Activated naive CD8-positive, alpha-beta T cell (primary cell): ENCODE measurements around the gene MAGEA2B.
"Not testable (repeated sequence)": the region's sequence is repeated elsewhere in the genome, so short reads cannot be mapped to it uniquely, and the experiment has no call there.

Experiments
- H3K27ac Mint-ChIP-seq: one replicate; pipeline ENCODE4 v1.8.0; 2021; ENCODE audit warnings: mixed read lengths
- H3K27me3 Mint-ChIP-seq: one replicate; pipeline ENCODE4 v1.8.0; 2021; ENCODE audit warnings: mixed read lengths
- H3K36me3 Mint-ChIP-seq: one replicate; pipeline ENCODE4 v1.8.0; 2021; ENCODE audit warnings: mixed read lengths
- H3K4me1 Mint-ChIP-seq: one replicate; pipeline ENCODE4 v1.8.0; 2021; ENCODE audit warnings: low read depth, mixed read lengths
- H3K4me3 Mint-ChIP-seq: one replicate; pipeline ENCODE4 v1.8.0; 2021; ENCODE audit warnings: mild to moderate bottlenecking, mixed read lengths
- H3K9me3 Mint-ChIP-seq: one replicate; pipeline ENCODE4 v1.8.0; 2021; ENCODE audit warnings: low read depth, mixed read lengths

Gene MAGEA2B, protein sequence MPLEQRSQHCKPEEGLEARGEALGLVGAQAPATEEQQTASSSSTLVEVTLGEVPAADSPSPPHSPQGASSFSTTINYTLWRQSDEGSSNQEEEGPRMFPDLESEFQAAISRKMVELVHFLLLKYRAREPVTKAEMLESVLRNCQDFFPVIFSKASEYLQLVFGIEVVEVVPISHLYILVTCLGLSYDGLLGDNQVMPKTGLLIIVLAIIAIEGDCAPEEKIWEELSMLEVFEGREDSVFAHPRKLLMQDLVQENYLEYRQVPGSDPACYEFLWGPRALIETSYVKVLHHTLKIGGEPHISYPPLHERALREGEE

DNA sequence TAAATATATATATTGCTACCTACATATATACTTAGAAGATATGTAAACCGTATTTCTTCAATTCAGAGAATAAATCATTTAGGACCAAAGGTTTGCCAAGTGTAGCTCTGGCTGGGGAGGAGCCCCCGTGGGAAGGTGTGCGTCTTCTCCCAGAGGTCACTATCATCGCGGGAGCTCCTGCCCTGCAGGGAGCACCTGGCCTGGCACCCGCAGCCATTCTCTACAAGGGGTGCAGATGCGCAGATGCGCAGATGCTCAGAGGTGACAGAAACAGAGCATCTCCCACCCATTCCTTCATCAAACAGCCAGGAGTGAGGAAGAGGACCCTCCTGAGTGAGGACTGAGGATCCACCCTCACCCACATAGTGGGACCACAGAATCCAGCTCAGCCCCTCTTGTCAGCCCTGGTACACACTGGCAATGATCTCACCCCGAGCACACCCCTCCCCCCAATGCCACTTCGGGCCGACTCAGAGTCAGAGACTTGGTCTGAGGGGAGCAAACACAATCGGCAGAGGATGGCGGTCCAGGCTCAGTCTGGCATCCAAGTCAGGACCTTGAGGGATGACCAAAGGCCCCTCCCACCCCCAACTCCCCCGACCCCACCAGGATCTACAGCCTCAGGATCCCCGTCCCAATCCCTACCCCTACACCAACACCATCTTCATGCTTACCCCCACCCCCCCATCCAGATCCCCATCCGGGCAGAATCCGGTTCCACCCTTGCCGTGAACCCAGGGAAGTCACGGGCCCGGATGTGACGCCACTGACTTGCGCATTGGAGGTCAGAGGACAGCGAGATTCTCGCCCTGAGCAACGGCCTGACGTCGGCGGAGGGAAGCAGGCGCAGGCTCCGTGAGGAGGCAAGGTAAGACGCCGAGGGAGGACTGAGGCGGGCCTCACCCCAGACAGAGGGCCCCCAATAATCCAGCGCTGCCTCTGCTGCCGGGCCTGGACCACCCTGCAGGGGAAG is at the start of gene MAGEA2B:
Gene MAGEA2B (plus strand): TSS at position 814 of the 973 bp plus-strand sequence. CDS start 2,479 bp downstream, outside the sequence.
- not testable (repeated sequence) for H3K9me3 Mint-ChIP-seq, H3K27ac Mint-ChIP-seq, H3K27me3 Mint-ChIP-seq, H3K4me1 Mint-ChIP-seq, H3K4me3 Mint-ChIP-seq, H3K36me3 Mint-ChIP-seq

DNA sequence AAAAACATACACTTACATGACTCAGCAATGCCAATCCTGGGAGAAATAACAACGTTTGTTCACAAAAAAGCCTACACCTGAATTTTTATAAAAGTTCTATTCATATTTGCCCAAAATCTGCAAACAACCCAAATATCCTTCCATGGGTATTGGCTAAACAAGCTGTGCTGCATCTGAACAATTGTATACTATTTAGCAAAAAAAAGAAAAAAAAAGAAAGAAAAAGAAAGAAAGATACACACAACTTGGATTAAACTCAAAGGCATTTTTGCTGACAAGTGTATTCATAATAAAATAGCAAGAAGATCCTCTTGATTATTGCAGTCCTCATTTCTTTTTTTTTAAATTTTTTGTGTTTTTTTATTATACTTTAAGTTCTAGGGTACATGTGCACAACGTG is 40.3 kb upstream of the MAGEA2B start:
- Mint-ChIP-seq H3K27me3 (peaks cover 11% of the 10 kb centered on the region), H3K27ac (no peak overlapping the region), H3K9me3 (no peaks in the 10 kb centered on the region), H3K4me3 (no peak overlapping the region), H3K36me3 (no peaks in the 10 kb centered on the region), H3K4me1 (no peaks in the 10 kb centered on the region)

DNA sequence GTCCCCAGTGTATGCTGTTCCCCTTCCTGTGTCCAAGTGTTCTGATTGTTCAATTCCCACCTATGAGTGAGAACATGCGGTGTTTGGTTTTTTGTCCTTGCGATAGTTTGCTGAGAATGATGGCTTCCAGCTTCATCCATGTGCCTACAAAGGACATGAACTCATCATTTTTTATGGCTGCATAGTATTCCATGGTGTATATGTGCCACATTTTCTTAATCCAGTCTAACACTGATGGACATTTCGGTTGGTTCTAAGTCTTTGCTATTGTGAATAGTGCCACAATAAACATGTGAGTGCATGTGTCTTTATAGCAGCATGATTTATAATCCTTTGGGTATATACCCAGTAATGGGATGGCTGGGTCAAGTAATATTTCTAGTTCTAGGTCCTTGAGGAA is 39.8 kb upstream of the MAGEA2B start:
- not testable (repeated sequence) for H3K27me3 Mint-ChIP-seq, H3K27ac Mint-ChIP-seq, H3K9me3 Mint-ChIP-seq, H3K4me3 Mint-ChIP-seq, H3K36me3 Mint-ChIP-seq, H3K4me1 Mint-ChIP-seq

DNA sequence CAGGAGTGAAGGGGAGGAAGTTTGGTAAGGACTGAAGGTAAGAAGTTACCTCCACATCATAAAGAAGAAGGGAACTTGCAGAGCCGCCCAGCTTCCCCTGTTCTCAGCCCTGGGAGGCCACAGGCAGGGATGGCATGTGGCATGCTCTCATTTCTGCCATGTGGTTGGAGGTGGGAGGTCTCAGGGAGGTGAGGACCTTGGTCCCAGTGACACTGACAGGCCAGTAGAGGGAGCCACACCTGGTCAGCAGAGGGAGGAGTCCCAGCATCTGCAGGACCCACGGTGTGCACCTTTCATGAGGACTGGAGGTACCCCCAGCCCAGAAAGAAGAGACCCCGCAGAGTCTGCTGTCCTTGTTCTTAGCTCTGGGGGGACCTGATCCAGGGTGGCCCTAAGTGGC is 33.4 kb upstream of the MAGEA2B start:
- H3K36me3 Mint-ChIP-seq, H3K9me3 Mint-ChIP-seq, H3K27ac Mint-ChIP-seq, H3K4me1 Mint-ChIP-seq, H3K27me3 Mint-ChIP-seq, H3K4me3 Mint-ChIP-seq: not testable (repeated sequence)

DNA sequence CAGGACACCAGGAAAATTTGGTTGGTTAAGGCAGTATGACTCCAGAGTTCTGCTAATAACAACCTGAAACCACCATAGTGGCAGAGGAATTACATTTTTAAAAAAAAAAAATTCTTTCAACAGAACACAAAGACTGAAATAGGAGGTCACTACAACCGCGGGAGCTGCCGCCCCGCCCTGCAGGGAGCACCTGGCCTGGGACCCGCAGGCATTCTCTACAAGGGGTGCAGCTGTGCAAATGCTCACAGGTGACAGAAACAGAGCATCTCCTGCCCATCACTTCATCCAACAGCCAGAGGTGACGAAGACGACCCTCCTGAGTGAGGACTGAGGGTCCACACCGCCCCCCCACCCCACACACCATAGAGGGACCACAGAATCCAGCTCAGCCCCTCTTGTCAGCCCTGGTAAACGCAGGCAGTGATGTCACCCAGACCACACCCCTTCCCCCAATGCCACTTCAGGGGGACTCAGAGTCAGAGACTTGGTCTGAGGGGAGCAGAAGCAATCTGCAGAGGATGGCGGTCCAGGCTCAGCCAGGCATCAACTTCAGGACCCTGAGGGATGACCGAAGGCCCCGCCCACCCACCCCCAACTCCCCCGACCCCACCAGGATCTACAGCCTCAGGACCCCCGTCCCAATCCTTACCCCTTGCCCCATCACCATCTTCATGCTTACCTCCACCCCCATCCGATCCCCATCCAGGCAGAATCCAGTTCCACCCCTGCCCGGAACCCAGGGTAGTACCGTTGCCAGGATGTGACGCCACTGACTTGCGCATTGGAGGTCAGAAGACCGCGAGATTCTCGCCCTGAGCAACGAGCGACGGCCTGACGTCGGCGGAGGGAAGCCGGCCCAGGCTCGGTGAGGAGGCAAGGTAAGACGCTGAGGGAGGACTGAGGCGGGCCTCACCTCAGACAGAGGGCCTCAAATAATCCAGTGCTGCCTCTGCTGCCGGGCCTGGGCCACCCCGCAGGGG is 16.2 kb upstream of the MAGEA2B start, which contains the start of gene MAGEA3:
Gene MAGEA3 (plus strand): TSS at position 843 of the 980 bp plus-strand sequence. CDS start 2,039 bp downstream, outside the sequence.
- not testable (repeated sequence) for H3K4me1 Mint-ChIP-seq, H3K9me3 Mint-ChIP-seq, H3K27ac Mint-ChIP-seq, H3K4me3 Mint-ChIP-seq, H3K27me3 Mint-ChIP-seq, H3K36me3 Mint-ChIP-seq

DNA sequence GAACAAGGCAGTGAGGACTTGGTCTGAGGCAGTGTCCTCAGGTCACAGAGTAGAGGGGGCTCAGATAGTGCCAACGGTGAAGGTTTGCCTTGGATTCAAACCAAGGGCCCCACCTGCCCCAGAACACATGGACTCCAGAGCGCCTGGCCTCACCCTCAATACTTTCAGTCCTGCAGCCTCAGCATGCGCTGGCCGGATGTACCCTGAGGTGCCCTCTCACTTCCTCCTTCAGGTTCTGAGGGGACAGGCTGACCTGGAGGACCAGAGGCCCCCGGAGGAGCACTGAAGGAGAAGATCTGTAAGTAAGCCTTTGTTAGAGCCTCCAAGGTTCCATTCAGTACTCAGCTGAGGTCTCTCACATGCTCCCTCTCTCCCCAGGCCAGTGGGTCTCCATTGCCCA is 14.0 kb upstream of the MAGEA2B start:
- H3K27ac Mint-ChIP-seq, H3K36me3 Mint-ChIP-seq, H3K4me3 Mint-ChIP-seq, H3K4me1 Mint-ChIP-seq, H3K9me3 Mint-ChIP-seq, H3K27me3 Mint-ChIP-seq: not testable (repeated sequence)

DNA sequence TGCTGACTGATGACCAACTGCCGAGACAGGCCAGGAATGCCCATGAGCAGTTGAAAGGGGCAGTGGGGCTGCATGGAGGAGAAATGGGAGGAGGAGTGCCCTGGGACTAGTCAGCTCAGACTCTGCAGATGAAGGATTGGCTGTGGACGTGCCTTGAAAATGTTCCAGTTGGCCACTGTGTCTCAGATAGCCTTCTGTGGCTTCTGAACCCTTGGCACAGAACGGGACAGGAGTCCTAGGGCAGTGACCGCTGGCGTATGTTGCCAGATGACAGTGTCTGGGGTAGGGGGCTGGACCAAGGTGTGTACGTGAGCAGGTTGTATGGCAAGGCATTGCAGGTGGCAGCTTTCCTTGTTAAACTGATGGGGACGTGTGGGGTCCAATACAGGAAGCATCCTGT is 7.9 kb upstream of the MAGEA2B start:
- not testable (repeated sequence) for H3K4me1 Mint-ChIP-seq, H3K36me3 Mint-ChIP-seq, H3K4me3 Mint-ChIP-seq, H3K9me3 Mint-ChIP-seq, H3K27ac Mint-ChIP-seq, H3K27me3 Mint-ChIP-seq

DNA sequence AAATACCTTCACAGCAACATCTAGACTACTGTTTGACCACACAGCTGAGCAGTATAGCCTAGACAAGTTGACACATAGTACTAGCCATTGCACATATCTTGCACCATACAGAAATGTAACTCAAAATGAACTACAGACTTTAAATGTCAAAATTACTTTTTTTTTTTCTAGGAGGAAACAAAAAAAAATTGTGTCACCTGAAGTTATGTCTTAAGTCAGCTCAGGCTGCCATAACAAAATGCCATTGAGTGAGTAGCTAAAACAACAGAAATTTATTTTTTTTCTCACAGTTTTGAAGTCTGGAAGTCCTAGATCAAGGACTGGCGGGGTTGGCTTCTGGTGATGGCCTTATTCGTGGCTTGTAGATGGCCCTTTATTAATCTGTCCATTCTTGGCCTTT is 5.3 kb upstream of the MAGEA2B start, which contains the start of gene CSAG2:
Gene CSAG2 (minus strand): TSS at position 101 of the 400 bp plus-strand sequence. CDS start 161 bp downstream, outside the sequence.
- not testable (repeated sequence) for H3K4me3 Mint-ChIP-seq, H3K36me3 Mint-ChIP-seq, H3K4me1 Mint-ChIP-seq, H3K27me3 Mint-ChIP-seq, H3K27ac Mint-ChIP-seq, H3K9me3 Mint-ChIP-seq

DNA sequence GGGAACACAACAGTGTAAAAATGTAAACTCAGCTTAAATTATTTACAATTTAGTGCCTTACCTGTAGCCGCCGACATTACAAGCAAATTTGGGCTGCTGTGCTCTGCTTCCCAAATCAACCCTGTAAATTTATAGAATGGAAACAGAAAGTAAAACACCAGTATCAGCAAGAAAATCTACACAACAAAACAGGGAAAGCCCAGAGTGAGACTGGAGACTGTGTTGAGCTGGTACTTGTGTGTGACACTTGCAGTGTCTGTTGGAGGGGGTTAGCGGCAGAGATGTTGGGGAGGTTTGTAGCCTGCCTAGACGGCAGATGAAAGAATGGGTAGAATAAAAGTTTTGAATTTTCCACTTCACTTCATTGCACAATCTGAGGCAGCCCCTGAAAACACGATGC is 1.2 kb upstream of the MAGEA2B start:
- H3K27me3 Mint-ChIP-seq, H3K4me3 Mint-ChIP-seq, H3K27ac Mint-ChIP-seq, H3K36me3 Mint-ChIP-seq, H3K4me1 Mint-ChIP-seq, H3K9me3 Mint-ChIP-seq: not testable (repeated sequence)

DNA sequence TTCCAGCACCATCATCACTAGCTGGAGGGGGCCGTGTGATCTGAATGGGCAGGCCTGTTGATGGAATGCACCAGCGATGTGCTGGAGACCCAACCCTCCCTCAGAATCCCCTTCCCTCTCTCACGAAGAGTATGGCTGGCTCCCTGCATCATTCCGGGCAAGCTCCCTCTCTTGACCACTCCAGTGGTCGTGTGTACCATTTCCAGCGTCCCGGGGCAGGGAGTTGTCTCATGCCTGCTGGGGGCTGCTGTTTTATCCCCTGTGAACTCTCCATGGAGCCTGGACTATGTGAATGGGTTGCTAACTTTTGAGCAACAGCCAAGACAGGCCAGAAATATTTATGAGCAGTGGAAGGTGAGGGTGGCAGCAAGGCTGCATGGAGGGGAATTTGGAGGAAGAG is 11.0 kb downstream of the MAGEA2B start:
- Mint-ChIP-seq H3K4me1 (no peaks in the 10 kb centered on the region), H3K27ac (no peak overlapping the region), H3K36me3 (no peaks in the 10 kb centered on the region), H3K4me3 (no peak overlapping the region), H3K27me3 (peaks cover 3% of the 10 kb centered on the region), H3K9me3 (no peaks in the 10 kb centered on the region)

DNA sequence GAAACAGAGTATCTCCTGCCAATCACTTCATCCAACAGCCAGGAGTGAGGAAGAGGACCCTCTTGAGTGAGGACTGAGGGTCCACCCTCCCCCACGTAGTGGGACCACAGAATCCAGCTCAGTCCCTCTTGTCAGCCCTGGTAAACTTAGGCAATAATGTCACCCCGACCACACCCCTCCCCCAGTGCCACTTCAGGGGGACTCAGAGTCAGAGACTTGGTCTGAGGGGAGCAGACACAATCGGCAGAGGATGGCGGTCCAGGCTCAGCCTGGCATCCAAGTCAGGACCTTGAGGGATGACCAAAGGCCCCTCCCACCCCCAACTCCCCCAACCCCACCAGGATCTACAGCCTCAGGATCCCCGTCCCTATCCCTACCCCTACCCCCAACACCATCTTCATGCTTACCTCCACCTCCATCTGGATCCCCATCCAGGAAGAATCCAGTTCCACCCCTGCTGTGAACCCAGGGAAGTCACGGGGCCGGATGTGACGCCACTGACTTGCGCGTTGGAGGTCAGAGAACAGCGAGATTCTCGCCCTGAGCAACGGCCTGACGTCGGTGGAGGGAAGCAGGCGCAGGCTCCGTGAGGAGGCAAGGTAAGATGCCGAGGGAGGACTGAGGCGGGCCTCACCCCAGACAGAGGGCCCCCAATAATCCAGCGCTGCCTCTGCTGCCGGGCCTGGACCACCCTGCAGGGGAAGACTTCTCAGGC is 19.0 kb downstream of the MAGEA2B start, which contains the start of the genes CSAG1 and MAGEA12:
Gene CSAG1 (minus strand): TSS at position 461 of the 715 bp plus-strand sequence. CDS start 1,261 bp downstream, outside the sequence.
Gene MAGEA12 (plus strand): TSS at position 497 of the 715 bp plus-strand sequence. CDS start 2,405 bp downstream, outside the sequence.
- Mint-ChIP-seq H3K4me3 (no peak within 1 kb of the TSS), H3K9me3 (no peaks in the 10 kb centered on the region), H3K27me3 (no peaks in the 10 kb centered on the region), H3K27ac (no peak within 1 kb of the TSS), H3K4me1 (no peaks in the 10 kb centered on the region), H3K36me3 (no peaks in the 10 kb centered on the region)

DNA sequence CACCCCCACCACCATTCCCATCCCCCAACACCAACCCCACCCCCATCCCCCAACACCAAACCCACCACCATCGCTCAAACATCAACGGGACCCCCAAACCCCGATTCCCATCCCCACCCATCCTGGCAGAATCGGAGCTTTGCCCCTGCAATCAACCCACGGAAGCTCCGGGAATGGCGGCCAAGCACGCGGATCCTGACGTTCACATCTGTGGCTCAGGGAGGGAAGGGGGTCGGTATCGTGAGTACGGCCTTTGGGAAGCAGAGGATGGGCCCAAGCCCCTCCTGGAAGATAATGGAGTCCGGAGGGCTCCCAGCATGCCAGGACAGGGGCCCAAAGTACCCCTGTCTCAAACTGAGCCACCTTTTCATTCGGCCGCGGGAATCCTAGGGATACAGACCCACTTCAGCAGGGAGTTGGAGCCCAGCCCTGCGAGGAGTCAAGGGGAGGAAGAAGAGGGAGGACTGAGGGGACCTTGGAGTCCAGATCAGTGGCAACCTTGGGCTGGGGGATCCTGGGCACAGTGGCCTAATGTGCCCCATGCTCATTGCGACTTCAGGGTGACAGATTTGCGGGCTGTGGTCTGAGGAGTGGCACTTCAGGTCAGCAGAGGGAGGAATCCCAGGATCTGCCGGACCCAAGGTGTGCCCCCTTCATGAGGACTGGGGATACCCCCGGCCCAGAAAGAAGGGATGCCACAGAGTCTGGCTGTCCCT is 19.9 kb downstream of the MAGEA2B start:
- H3K27me3 Mint-ChIP-seq, H3K9me3 Mint-ChIP-seq, H3K27ac Mint-ChIP-seq, H3K4me1 Mint-ChIP-seq, H3K4me3 Mint-ChIP-seq, H3K36me3 Mint-ChIP-seq: not testable (repeated sequence)

DNA sequence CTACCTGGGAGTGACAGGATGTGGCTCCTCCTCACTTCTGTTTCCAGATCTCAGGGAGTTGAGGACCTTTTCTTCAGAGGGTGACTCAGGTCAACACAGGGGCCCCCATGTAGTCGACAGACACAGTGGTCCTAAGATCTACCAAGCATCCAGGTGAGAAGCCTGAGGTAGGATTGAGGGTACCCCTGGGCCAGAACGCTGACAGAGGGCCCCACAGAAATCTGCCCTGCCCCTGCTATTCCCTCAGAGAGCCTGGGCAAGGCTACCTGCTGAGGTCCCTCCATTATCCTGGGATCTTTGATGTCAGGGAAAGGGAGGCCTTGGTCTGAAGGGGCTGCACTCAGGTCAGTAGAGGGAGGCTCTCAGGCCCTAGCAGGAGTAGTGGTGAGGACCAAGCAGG is 20.7 kb downstream of the MAGEA2B start:
- Mint-ChIP-seq H3K4me1 (no peaks in the 10 kb centered on the region), H3K9me3 (no peaks in the 10 kb centered on the region), H3K27ac (no peak overlapping the region), H3K27me3 (no peaks in the 10 kb centered on the region), H3K4me3 (no peak overlapping the region), H3K36me3 (no peaks in the 10 kb centered on the region)
